NB4 (cell line): Measurements from ENCODE around the gene USP7.

ENCODE experiments used
- DNase-seq: peaks from one replicate; pipeline ENCODE4 v3.0.0; 2010; ENCODE audit warnings: low read depth
- H3K4me3 ChIP-seq: one replicate; pipeline ENCODE4 v1.5.1; 2011; ENCODE audit warnings: mild to moderate bottlenecking, low read depth, low read length, moderate library complexity
- MYC ChIP-seq: IDR thresholded peaks from 2 replicates; pipeline ENCODE4 v1.6.1; 2011; ENCODE audit warnings: low read depth, low read length
- POLR2A ChIP-seq: IDR thresholded peaks from 2 replicates; pipeline ENCODE4 v1.6.1; 2011; ENCODE audit warnings: mild to moderate bottlenecking; ENCODE audit not compliant: insufficient read length; ENCODE audit errors: extremely low read depth
- TF ChIP-seq, protein P1 (sequence below): IDR thresholded peaks from one replicate; pipeline ENCODE4 v1.5.1; 2012; ENCODE audit warnings: low read depth, low read length
- TF ChIP-seq, protein P2 (sequence below): IDR thresholded peaks from 2 replicates; pipeline ENCODE4 v1.6.1; 2011; ENCODE audit warnings: low read depth, low read length

Gene USP7

DNA sequence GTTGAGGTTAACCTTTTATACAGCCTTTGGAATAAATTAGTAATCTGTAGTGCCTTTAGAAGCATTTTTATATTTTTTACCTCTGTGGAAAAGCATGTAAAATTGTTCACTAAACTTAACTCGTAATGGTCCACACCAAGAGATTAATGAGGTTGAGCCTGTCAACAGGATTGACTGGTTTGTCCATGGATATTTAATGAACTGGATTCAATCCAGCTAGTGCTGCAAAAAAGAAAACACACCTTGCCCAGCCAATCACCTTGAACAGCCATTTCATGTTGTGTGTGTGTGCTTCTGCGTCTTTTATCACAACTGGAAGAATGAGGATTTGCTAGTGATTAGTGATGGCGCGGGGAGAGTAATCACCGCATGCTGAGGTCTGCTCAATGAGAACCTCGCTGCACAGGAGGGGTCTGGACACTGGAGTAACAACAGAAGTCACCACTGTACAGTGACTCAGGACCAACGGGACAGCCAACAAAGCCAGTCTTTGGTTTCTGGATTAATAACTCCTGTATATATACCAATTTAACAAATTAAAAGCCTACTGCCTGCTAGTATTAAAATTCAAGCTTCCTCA, 47.9 kb downstream of the USP7 start:
- TF ChIP-seq, protein P1, sequence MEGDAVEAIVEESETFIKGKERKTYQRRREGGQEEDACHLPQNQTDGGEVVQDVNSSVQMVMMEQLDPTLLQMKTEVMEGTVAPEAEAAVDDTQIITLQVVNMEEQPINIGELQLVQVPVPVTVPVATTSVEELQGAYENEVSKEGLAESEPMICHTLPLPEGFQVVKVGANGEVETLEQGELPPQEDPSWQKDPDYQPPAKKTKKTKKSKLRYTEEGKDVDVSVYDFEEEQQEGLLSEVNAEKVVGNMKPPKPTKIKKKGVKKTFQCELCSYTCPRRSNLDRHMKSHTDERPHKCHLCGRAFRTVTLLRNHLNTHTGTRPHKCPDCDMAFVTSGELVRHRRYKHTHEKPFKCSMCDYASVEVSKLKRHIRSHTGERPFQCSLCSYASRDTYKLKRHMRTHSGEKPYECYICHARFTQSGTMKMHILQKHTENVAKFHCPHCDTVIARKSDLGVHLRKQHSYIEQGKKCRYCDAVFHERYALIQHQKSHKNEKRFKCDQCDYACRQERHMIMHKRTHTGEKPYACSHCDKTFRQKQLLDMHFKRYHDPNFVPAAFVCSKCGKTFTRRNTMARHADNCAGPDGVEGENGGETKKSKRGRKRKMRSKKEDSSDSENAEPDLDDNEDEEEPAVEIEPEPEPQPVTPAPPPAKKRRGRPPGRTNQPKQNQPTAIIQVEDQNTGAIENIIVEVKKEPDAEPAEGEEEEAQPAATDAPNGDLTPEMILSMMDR = no peak
- TF ChIP-seq POLR2A (no peak), MYC (no peak)
- TF ChIP-seq, protein P2, sequence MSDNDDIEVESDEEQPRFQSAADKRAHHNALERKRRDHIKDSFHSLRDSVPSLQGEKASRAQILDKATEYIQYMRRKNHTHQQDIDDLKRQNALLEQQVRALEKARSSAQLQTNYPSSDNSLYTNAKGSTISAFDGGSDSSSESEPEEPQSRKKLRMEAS = no peak
- DNase-seq = no peak
- no peak overlapping the region for H3K4me3 ChIP-seq

DNA sequence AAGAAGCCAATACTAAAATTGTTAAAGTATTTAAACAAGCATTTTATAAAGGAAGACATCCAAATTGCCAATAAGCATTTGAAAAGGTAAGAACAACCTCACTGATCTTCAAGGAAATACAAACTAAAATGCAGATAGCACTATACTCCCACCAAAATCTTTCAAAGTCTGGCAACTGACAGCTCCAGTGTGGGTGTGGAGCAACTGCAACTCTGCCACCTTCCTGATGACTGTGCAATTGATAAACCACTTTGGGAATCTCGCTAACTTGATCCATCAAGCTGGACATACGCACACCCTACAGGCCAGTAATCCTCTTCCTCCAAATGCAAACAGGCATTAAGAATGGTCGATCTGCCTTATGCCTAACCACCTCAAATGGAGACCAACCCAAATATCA, 49.6 kb downstream of the USP7 start:
- H3K4me3 ChIP-seq = no peak overlapping the region
- TF ChIP-seq MYC (no peak), POLR2A (no peak)
- TF ChIP-seq, protein P1 = no peak
- TF ChIP-seq, protein P2 = no peak
- no peak for DNase-seq

DNA sequence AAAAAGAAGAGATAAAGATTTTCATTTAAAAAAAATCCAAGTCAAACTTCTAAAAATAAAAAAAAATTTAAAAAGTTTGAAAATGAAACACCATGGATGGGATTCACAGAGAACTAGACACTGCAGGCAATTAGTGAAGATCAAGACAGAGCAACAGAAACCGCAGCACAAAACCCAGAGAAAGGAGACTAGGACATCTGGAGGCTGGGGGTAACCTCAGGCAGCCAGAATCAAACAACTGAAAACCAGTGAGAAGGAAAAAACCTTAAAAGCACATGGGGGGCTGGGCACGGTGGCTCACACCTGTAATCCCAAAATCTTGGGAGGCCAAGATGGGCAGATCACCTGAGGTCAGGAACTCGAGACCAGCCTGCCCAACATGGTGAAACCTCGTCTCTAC, 50.9 kb downstream of the USP7 start:
- no peak for DNase-seq
- TF ChIP-seq, protein P1 = no peak
- no peak overlapping the region for H3K4me3 ChIP-seq

DNA sequence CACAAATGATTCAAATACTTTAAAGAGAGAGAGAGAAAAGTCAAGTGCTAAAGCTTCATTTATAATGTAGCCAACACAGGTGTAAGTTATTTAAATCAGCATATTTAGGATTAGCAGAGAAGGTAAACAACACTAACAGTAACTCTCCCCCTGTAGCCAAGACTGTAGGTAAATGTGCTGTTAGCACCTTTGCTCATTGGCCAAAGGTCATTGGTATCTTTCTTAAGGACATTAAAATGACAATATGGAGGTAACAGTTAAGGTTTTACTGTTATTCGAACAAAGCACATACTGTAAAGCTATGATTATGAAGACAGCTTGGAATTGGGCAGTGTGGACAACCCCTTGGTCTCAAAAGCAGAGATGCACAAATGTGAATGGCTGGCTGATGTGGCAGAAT, 52.9 kb downstream of the USP7 start:
- H3K4me3 ChIP-seq = no peak overlapping the region
- no peak for DNase-seq
- TF ChIP-seq, protein P1 = no peak
- TF ChIP-seq, protein P2 = no peak
- TF ChIP-seq MYC (no peak), POLR2A (no peak)

DNA sequence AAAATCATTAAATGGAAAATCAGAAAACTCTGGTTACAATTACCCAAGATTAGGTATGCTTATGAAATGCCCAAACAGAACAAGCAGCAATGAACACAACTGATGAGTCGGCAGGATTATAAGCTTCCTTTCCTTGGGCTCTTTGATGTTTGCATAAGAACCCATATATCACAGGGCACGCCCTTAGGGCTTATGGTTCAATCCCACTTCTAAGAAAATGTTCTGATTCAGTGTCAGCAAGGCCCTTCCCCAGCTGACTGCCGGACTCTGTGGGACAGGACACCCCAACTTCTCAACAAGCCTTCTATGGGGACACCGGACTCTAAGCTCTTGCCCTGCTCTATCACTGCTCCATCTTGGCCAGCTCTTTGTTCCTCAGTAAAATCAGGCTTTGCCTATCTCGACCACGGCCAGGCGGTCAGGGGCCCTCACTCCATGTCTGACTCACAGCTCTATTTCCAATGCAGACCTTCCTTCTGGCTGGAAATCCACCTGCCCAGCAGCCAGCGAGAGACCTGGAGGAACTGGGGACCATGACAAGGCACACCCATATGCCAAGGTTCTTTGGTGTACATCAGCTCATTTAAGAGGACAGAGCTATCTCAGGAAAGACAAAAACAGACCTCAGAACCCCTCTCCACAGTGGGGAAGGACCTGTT, 54.8 kb downstream of the USP7 start:
- no peak for DNase-seq
- no peak overlapping the region for H3K4me3 ChIP-seq
- TF ChIP-seq MYC (no peak), POLR2A (no peak)
- TF ChIP-seq, protein P1 = no peak
- TF ChIP-seq, protein P2 = no peak

DNA sequence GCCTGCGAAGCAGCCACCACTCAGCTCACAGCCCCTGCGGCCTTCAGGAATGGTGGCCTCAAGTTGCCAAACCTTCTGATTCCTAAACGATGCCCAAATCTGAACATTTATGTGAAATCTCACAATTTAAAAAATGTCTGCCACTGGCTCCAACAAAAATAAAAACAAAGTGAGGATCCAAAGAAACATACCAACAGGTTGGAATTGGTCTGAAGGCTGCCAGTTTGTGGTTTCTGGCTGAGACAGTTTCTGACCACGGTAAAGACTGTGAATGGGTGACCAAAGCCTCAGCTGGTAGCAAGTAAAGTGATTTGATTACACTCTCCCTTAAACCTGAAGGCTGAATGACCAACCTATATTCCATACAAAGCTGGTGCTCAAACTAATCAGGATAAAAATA, 56.6 kb downstream of the USP7 start:
- no peak overlapping the region for H3K4me3 ChIP-seq
- TF ChIP-seq, protein P2 = no peak
- TF ChIP-seq MYC (no peak), POLR2A (no peak)
- TF ChIP-seq, protein P1 = no peak
- DNase-seq = no peak
